Occipital lobe (tissue), 2 donors: Measurements from ENCODE around the gene HSD17B14. TPM values are rescaled to one million over a fixed set of nuclear protein-coding genes. Genes with fewer than 3 reads are reported as not detected.
"Not testable (repeated sequence)": the region's sequence is repeated elsewhere in the genome, so short reads cannot be mapped to it uniquely, and the experiment has no call there.

Experiments used
- DNase-seq: peaks from one replicate; lab custom pipeline; 2025; lab: John Stamatoyannopoulos, UW
- total RNA-seq: library from RNA; depleted of rRNA; stranded (reverse); fragments of >200 nt; gene quantifications from one replicate; pipeline ENCODE4 v1.2.3, GENCODE V29; 2014

Gene HSD17B14
- total RNA-seq: 2.5 TPM

DNA sequence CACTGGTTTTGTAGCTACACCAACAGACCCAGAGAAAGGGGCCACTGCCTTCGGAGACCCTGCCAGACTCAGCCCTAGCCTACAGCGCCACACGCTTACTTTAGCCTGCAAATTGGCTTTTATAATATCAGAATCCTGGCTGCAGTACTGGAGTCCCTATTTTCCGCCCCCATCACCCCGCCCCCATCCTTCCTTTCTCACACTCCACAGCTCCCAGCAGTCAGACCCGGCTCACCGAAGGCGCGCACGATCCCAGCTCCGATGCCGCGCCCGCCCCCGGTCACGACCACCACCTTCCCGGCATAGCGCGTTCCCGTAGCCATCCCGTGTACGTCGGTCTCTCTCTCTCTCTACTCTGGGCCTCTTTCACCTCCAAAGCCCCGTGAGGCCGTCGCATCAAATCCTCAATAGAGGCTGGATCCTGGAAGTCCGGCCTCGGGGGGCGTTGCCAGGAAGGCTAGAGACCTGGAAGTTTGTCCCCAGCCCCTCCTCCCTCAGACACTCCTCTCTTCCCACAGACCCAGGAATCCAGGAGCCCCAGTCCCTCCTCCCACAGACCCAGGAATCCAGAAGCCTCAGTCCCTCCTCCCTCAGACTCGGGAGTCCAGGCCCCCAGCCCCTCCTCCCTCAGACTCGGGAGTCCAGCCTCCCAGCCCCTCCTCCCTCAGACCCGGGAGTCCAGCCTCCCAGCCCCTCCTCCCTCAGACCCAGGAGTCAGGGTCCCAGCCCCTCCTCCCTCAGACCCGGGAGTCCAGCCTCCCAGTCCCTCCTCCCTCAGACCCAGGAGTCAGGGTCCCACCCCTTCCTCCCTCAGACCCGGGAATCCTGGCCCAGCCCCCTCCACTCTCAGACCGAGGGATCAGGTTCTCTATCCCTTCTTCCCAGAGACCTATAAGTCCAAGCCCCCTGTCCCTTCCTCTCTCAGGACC lies at the start of gene HSD17B14:
HSD17B14 (minus strand) TSS at position 403 of the 929 bp plus-strand sequence; CDS start at position 323, 80 bp downstream.
- no peak for DNase-seq

DNA sequence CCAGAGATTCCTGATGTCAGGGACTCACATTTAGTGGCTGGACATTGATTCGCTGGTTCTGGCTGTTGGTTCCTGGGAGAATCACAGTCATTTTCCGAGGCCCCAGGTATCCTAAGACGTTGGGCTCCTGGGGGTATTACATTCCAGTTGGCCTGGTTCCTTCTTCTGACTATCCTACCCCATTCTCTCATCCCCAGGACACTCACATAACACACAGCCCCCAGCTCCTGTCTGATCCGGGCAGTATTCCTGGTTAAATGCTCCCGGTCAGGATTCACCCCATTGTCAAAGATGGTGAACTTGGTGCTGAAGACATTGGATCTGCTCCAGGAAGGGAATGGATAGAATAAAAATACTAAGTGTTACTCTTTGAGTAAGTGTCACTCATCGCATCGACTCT lies 47.4 kb upstream of the HSD17B14 start:
- DNase-seq: no peak

DNA sequence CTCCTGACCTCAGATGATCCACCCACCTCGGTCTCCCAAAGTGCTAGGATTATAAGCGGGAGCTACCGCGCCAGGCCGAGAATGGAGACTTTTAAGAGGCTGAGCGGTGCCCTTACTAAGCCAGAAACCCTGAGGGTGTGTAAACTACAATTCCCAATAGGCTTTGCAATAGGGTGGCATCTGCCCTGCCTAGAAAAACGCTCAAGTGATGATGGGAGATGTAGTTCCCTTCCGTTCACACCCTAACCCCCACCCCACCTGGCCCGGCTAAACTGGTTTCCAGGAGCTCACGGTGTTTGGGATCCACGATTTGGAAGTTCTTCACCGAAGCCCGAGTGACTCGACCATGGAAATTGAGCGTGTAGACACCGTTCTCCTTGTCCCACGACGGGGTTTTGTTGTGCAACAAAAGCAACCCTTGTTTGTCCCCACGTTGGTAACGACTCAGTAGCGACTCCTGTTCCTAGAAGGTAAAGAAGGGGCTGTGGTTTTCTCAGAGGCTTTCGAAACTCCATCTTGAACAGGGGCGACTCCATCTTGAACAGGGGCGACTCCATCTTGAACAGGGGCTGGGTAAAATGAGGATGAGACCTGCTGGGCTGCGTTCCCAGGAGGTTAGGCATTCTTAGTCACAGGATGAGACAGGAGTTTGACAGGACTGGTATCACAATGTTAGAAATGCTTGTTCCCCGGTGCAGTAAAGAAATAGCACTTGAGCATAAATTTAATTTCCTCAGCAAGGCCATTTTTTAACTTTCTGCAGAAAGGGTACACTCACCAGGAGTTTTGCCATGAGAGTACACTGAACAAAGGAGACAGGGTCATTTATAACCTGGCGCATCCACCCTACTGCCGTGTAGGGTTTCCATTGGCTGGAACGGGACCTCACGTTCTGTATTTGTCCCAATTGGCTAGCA lies 45.7 kb upstream of the HSD17B14 start:
- DNase-seq: no peak

DNA sequence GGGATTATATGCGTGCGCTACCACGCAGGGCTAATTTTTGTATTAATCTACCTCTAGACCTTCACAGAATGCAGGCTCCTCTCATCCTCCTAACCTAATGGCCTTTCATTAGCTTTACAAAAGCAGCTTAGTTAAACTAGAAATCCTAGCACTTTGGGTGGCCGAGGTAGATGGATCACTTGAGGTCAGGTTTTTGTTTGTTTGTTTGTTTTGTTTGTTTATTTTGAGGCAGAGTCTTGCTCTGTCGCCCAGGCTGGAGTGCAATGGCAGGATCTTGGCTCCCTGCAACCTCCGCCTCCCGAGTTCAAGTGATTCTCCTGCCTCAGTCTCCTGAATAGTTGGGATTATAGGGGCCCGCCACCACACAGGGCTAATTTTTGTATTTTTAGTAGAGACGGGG lies 43.4 kb upstream of the HSD17B14 start:
- not testable (repeated sequence) for DNase-seq

DNA sequence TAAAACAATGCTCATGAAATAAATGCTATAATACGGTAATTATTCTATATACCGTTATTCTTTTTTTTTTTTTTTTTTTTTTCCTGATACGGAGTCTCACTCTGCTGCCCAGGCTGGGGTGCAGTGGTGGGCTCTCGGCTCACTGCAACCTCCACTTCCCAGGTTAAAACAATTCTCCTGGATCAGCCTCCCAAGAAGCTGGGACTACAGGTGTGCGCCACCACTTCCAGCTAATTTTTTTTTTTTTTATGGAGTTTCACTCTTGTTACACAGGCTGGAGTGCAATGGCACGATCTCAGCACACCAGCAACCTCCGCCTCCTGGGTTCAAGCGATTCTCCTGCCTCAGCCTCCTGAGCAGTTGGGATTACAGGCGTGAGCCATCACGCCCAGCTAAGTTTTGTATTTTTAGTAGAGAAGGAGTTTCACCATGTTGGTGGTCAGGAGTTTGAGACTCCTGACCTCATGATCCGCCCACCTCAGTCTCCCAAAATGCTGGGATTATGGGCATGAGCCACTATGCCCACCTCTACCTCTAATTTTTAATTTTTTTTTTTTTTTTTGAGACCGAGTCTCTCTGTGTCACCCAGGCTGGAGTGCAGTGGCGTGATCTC lies 42.8 kb upstream of the HSD17B14 start:
- no peak for DNase-seq

DNA sequence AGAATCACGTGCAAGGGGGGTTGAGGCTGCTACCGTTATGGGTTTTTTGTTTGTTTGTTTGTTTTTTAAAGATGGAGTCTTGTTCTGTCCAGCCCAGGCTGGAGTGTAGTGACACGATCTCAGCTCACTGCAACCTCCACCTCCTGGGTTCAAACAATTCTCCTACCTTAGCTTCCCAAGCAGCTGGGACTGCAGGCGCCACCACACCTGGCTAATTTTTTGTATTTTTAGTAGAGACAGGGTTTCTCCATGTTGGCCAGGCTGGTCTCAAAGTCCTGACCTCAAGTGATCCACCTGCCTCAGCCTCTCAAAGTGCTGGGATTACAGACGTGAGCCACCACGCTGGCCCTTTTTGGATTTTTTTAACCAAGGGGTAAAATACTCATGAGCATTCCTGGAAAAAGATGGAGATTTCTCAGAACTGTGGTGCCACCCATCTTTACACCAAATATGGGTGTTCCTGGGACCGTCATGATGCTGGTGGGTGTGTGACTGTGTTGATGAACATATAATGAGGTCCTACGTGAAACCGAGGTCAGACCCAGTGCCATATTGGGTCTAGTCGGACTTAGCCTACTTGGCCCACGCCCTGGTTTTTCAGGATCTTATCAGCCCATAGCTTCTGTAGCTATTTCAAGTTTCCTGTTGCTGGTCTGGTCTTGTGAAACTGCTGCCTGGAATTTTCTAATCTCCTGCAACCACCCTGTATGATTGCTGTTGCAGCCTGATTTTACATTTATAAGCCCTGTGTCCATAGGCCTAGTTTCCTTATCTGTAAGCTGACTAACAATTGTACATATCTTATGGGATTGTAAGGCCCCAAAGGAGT lies 42.1 kb upstream of the HSD17B14 start:
- DNase-seq: no peak

DNA sequence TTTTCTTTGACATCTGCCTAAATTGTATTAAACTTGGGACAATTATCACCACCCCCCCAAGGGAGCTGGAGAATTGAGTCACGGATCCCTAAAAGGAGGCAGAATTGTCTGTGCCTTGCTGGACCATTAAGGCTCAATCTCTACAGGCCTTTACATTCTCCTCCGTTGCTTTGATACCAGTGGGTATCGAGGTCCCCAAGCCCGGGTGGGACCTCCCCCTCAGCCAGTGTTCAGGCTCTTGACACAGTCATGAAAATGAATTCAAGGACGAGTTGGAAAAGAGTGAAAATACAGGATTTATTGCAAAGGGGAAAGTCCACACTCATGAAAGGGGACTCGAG lies 41.5 kb upstream of the HSD17B14 start:
- DNase-seq: no peak

DNA sequence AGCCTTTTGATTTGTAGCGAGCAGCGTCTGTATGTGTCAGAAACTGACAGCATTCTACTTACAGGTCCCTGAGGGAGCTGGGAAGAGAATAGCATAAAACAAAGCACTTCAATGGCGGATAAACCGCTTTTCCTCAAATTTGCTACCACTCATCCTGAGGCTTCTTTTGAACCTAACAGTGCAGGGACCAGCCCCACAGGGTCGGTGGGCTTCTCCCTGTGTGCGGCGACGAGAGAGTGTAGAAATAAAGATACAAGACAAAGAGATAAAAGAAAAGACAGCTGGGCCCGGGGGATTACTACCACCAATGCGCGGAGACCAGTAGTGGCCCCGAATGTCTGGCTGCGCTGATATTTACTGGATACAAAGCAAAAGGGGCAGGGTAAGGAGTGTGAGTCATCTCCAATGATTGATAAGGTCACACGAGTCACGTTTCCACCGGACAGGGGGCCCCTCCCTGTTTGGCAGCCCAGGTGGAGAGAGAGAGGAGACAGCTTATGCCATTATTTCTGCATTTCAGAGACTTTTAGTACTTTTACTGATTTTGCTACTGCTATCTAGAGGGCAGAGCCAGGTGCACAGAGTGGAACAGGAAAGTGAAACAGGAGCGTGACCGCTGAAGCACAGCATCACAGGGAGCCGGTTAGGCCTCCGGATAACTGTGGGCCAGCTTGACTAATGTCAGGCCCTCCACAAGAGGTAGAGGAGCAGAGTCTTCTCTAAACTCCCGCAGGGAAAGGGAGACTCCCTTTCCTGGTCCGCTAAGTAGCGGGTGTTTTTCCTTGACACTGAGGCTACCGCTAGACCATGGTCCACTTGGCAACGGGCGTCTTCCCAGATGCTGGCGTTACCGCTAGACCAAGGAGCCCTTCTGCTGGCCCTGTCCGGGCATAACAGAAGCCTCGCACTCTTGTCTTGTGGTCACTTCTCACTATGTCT lies 40.0 kb upstream of the HSD17B14 start:
- not testable (repeated sequence) for DNase-seq

DNA sequence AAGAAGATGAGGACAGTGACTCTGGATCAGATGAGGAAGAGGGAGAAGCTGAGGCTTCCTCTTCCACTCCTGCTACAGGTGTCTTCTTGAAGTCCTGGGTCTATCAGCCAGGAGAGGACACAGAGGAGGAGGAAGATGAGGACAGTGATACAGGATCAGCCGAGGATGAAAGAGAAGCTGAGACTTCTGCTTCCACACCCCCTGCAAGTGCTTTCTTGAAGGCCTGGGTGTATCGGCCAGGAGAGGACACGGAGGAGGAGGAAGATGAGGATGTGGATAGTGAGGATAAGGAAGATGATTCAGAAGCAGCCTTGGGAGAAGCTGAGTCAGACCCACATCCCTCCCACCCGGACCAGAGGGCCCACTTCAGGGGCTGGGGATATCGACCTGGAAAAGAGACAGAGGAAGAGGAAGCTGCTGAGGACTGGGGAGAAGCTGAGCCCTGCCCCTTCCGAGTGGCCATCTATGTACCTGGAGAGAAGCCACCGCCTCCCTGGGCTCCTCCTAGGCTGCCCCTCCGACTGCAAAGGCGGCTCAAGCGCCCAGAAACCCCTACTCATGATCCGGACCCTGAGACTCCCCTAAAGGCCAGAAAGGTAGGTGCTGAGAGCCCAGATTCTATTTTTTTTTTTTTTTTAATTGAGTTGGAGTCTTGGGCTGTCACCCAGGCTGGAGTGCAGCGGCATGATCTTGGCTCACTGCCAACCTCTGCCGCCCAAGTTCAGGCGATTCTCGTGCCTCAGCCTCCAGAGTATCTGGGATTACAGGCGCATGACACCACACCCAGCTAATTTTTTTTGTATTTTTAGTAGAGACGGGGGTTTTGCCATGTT lies 38.2 kb upstream of the HSD17B14 start:
- DNase-seq: no peak

DNA sequence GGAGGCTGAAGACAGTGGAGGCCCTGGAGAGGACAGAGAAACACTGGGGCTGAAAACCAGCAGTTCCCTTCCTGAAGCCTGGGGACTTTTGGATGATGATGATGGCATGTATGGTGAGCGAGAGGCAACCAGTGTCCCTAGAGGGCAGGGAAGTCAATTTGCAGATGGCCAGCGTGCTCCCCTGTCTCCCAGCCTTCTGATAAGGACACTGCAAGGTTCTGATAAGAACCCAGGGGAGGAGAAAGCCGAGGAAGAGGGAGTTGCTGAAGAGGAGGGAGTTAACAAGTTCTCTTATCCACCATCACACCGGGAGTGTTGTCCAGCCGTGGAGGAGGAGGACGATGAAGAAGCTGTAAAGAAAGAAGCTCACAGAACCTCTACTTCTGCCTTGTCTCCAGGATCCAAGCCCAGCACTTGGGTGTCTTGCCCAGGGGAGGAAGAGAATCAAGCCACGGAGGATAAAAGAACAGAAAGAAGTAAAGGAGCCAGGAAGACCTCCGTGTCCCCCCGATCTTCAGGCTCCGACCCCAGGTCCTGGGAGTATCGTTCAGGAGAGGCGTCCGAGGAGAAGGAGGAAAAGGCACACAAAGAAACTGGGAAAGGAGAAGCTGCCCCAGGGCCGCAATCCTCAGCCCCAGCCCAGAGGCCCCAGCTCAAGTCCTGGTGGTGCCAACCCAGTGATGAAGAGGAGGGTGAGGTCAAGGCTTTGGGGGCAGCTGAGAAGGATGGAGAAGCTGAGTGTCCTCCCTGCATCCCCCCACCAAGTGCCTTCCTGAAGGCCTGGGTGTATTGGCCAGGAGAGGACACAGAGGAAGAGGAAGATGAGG lies 37.4 kb upstream of the HSD17B14 start:
- no peak for DNase-seq

DNA sequence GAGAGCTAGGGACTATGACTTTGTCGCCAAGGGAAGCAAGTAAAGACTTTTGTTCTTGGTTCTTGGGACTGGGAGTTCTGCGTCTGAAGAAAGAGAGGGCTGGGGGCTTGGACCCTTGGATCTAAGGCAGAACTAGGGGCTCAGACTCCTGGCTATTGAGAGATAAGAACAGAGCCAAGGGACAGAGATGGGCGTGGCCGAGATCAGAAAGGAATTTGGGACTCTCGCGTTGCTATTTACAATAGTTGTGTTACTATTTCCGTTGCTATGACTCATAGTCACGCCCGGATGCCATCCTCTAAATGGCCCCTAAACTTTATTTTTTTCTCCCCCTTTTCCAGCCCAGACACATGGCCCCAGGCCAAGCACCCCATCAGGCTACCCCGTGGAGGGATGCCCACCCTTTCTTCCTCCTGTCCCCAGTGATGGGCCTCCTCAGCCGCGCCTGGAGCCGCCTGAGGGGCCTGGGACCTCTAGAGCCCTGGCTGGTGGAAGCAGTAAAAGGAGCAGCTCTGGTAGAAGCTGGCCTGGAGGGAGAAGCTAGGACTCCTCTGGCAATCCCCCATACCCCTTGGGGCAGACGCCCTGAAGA lies 36.7 kb upstream of the HSD17B14 start:
- DNase-seq: peak; percentile 26

DNA sequence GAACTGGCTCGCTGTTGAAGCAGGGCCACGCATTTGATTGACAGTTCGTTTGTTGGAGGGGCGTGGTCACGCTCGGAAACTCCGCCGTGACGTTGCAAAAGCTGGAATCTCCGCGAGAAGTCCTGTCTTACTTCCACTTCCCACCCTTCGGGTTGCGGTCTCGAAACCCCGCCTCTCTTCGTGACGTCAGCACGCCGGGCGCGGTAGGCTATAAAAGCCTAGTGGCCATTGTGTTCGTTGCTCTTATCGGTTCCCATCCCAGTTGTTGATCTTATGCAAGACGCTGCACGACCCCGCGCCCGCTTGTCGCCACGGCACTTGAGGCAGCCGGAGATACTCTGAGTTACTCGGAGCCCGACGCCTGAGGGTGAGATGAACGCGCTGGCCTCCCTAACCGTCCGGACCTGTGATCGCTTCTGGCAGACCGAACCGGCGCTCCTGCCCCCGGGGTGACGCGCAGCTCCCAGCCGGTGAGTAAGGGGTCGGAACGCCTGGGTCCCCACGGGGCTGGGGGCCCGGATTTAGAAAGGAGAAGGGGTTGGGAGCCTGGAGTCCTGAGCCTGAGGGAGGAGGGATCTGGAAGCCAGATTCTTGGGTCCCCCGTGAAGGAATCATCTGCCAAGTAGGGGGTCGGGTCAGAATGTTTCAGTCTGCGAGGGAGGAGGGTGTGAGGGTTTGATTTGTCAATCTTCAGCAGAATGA lies 36.0 kb upstream of the HSD17B14 start, which contains the start of gene PPP1R15A:
PPP1R15A (plus strand) TSS at position 240 of the 702 bp plus-strand sequence. CDS start 813 bp downstream, outside the sequence.
- peak; percentile 93 for DNase-seq

DNA sequence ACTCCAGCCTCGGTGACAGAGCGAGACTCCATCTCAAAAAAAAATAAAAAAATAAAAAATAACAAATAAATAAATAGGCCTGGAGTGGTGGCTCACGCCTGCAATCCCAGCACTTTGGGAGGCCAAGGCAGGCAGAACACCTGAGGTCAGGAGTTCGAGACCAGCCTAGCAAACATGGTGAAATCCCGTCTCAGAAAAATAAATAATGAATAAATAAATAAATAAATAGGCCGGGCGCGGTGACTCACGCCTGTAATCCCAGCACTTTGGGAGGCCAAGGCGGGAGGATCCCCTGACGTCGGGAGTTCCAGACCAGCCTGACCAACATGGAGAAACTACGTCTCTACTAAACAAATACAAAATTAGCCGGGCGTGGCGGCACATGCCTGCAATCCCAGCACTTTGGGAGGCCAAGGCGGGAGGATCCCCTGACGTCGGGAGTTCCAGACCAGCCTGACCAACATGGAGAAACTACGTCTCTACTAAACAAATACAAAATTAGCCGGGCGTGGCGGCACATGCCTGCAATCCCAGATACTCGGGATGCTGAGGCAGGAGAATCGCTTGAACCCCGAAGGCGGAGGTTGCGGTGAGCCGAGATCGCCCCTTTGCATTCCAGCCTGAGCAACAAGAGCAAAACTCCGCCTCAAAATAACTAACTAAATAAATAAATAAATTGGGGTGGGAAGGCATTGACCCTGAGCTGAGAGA lies 35.3 kb upstream of the HSD17B14 start:
- DNase-seq: not testable (repeated sequence)

DNA sequence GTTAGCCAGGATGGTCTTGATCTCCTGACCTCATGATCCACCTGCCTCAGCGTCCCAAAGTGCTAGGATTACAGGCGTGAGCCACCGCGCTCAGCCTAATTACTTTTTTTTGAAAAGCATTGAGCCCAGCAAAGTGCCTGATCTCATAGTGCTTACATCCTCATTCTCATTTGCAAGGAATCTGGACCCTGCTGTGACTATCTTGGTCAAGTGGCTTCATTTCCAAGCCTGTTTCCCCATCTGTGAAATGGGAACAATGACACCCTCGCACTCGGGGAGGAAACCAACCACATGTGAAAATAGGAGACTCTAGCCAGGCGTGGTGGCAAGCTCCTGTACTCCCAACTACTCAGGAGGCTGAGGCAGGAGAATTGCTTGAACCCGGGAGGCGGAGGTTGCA lies 33.8 kb upstream of the HSD17B14 start:
- DNase-seq: no peak

DNA sequence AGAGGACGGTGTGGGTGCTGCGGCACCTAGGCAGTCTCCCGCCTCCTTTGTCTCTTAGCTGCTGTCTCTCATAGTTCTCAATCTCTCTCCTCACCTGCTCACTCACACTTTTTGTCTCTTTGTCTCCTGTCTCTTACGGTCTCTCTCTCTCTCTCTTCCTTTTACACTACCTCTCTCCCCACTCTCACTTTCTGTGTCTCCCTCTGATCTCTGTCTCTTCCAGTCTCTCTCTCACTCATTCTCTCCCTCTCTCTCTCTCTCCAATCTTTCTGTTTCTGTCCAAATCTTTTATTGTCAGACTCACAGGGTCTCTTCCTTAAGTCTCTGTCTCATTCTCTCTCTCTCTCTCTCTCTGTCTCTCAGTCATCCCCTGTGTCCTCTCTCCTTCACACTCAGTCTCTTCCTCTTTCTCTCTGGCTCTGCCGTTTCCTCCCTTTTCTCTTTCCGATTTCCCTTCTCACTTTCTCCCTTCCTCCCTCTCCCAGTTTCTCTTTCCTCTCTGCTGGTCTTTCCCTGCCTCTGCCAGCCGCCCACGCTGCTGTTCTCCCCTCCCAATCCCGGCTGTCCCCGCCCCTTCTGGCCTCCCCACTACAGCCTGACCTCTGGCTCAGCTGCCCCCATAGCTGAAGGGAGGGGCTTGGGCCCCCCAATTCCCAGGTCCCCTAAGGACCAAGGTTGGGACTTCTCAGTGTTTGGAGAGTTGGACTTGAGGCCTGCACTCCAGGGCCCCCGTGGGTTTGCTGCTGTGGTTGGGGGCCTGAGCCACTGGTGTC lies 32.0 kb upstream of the HSD17B14 start, which contains the start of gene PLEKHA4:
PLEKHA4 (minus strand) TSS at position 504 of the 773 bp plus-strand sequence. CDS start 997 bp downstream, outside the sequence.
- no peak for DNase-seq
